Measurements from ENCODE around the gene FBXO33. TPM values are rescaled to one million over a fixed set of nuclear protein-coding genes. Genes with fewer than 3 reads are reported as not detected.

FBXO33 gene
- total RNA-seq, 2 experiments from 2014 or later = 21.2 to 21.7 TPM

DNA sequence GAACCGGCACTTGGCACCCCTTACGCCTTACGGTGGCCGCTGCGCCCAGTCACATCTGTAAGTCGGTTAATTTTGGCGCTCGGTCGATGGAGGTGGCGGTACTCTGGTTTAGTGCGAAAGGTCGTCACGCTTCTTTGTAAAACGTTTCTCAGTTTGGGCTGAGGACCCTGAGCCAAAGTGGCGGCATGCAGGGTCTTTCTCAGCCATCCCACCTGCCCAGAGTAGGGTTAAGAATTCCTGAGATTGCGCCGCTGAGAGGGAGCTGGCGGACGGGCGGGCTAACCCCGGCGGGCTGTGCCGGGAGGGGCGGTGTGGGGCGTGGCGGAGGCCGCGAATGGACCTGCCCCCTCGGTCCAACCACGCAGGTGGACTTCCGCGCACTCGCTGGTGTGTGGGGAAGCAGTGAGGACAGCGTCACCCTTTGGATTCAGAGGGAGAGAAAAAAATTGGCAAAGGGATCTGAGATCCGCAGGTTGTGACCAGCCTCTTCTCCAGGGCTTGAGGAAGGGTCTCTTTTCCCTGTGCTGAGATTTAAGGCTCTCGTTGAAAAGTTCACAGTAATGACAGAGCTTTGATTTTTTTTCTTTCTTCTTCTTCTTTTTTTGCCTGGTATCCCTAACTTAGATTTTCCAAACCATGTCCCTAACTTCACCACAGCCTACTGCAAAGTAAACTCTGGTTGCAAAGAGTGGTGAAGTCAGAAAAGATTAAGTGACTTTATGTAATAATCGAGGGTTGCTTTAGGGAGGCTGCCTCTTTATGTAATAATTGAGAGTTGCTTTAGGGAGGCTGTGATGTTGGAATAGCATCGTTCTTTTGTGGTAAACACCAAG, 602 bp upstream of the FBXO33 start:
- CTCF ChIA-PET = interaction anchor here (0.8 kb wide), 2 partner anchors 15 to 263 kb away, joined by 3 read pairs; partner anchors contain the start of gene TRAPPC6B
- POLR2A ChIA-PET = interaction anchor here (0.6 to 3.2 kb wide), 13 partner anchors 13 to 1617 kb away, joined by 3 to 16 read pairs (median 4); partner anchors contain the start of genes GEMIN2, PNN, SEC23A and TRAPPC6B

DNA sequence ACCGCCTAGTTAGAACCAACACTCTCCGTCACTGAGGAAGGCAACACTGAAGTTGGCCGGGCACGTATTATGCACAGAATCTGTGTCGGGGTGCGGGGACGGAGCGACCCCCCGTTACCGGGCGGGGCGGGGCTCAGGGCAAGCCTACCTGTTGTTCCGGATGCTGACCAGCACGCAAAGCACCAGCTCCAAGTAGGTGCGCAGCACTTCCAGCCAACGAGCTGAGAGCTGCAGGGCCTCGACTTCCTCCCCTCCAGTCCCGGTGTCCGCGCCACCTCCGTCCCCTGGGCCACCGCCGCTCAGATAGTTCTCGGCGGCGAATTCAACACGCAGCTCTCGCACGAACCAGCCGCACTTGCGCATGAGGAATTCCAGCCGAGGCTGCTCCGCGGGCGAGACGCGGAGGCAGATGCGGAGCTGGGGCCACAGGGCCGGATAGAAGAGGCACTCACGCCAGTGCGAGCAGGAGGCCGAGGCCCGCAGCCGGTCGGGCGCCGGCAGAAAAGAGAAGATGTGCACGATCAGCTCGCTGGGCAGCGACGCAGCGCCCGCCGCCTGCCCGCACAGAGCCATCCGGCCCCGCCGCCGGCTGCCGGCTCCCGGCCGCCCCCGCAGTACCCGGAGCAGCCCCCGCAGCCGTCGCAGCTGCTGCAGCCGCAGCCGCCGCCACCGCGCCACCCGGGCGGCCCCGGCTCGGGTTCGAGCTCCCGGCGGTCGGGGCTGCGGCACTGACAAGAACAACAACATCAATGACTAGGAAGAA, 636 bp downstream of the FBXO33 start:
- POLR2A ChIA-PET = interaction anchor here (0.6 to 3.2 kb wide), 10 partner anchors 14 to 328 kb away, joined by 3 to 16 read pairs (median 8); partner anchors contain the start of genes GEMIN2, PNN and SEC23A
- CTCF ChIA-PET = interaction anchor here (0.8 to 1.3 kb wide), 2 partner anchors 16 to 38 kb away, joined by 3 to 5 read pairs; no protein-coding TSS in a partner anchor

DNA sequence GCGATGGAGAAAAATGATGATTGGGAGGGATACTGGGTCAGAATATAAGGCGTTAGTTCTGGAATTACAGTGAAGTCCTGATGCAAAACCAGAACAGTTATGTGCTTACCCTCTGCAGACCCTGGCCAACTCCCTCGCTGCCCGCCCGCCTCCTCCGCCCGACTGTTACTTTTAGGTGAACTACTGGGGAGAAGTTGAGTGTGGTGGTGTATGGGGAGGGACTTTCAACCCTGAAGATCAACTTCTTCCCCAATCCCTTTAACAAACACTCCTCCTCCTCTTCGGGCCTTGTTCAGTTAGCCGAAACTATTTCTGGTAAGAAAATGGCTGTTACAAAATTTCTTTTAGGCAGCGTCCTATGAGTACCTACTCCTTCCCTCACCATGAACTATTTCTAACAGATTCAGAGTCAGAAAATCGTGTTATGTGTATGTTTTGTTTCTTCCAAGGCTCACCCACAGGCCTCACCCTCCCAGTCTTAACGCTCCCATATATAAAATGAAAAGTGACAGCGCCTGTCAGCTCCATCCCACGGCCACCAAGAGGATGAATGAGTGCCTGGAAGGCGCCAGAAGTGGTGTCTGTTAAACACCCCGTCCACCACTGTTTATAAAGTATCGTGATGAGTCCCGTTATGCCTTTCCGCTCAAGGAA, 1.3 kb downstream of the FBXO33 start:
- ChIA-PET POLR2A (interaction anchor here (0.6 to 3.2 kb wide), 7 partner anchors 18 to 328 kb away, joined by 3 to 16 read pairs (median 7); partner anchors contain the start of genes PNN and SEC23A), CTCF (interaction anchor here (0.7 to 1.3 kb wide), 3 partner anchors 38 to 362 kb away, joined by 3 to 5 read pairs (median 3); no protein-coding TSS in a partner anchor)

DNA sequence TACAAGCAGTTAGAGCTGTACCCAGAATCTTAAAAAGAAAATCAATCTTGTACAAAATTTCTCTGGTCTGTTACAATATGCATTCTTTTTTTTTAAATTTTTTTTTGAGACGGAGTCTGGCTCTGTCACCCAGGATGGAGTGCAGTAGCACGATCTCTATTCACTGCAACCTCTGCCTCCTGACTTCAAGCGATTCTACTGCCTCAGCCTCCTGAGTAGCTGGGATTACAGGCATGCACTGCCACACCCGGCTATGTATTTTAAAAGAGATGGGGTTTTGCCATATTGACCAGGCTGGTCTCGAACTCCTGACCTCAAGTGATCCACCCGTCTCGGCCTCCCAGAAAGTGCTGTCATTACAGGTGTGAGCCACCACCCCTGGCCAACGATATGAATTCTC, 4.1 kb downstream of the FBXO33 start:
- ChIA-PET POLR2A (no interaction called here), CTCF (no interaction called here)

DNA sequence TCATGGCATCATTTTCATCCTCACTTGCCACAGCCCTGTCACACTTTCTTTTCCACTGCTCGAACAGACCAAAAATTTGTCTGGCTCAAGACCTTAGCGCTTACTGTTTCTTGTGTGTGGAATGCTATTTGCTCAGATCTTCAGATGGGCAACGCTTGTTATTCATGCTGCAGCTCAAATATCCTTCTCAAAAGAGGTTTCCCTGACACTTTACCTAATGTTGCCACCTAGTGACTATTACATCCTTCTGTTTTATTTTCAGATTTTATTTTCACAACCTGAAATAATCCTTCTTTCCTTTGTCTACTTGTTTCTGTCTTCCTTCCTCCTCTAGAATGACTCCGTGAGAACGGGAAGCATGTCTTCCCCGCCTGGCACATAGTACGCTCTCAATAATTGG, 5.6 kb downstream of the FBXO33 start:
- CTCF ChIA-PET = interaction anchor here (0.9 kb wide), 1 partner anchor 152 kb away, joined by 4 read pairs; no protein-coding TSS in a partner anchor
- POLR2A ChIA-PET = no interaction called here

DNA sequence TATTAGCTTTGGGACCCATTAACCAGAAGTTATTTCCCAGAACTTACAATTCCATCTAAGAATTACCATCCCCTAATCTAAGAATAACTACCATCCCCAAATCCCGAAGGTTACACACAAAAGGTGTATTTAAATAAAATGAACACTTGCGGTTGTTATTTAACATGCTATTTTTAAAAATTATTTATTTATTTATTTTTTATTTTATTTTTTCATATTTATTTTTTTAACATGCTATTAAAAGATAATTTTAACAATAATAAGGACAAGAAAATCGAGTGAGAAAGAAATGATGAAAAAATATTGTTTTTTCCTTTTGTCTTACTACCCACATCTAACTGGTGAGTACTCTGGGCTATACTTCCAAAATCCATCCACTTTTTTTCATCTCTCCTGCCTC, 6.3 kb downstream of the FBXO33 start:
- POLR2A ChIA-PET = no interaction called here

DNA sequence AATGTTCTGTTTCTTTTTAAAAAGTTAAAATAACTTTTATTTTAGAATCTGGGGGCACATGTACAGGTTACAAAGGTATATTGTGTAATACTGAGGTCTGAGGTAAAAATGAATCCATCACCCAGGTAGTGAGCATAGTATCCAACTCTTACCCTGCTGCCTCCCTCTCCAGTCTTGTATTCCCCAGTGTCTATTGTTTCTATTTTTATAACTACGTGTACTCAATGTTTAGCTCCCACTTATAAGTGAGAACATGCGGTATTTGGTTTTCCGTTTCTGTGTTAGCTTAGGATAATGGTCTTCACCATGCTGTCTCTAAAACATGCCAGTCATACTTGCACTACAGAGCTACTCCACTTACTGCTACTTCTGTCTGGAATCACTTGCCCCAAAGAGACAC, 8.4 kb downstream of the FBXO33 start:
- POLR2A ChIA-PET = no interaction called here
- CTCF ChIA-PET = no interaction called here

More for the DNA sequence above, 6.3 kb downstream of the FBXO33 start:
- CTCF ChIA-PET = no interaction called here

DNA sequence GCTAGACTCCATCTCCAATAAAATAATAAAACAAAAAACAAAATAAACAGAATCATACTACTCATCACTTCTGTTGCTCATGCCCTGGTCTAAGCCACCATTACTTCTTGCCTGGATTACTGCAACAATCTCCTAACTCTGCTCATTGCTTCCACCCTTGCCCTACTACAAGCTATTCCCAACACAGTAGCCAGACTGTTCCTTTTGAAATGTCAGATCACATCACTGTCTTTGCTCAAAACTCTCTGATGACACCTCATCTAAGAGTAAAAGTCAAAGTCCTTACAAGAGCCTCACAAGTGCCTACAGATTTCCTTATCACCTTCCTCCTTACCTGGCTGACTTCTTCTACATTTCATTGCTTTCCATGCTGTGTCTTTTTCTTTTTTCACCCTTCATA, 10.0 kb downstream of the FBXO33 start:
- POLR2A ChIA-PET = no interaction called here

DNA sequence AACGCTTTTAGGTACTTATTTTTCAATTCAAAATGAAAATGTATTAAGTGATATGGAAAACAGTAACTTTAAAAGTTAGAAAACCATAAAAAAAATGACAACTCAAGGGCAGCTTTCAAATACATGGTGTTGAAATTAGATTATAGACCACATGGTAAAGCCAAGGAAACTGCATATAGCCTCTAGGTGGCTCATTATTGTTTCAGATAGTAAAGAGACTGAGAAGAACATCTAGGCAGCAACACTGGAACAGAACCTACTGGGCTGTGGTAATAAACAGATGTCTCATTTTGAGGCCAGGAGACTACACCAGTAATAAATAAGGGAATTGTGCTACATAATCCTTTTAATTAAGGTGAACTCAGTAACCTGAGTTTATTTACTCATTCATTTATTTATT, 13.0 kb downstream of the FBXO33 start:
- CTCF ChIA-PET = no interaction called here
- POLR2A ChIA-PET = no interaction called here

More for the DNA sequence above, 10.0 kb downstream of the FBXO33 start:
- CTCF ChIA-PET = no interaction called here

DNA sequence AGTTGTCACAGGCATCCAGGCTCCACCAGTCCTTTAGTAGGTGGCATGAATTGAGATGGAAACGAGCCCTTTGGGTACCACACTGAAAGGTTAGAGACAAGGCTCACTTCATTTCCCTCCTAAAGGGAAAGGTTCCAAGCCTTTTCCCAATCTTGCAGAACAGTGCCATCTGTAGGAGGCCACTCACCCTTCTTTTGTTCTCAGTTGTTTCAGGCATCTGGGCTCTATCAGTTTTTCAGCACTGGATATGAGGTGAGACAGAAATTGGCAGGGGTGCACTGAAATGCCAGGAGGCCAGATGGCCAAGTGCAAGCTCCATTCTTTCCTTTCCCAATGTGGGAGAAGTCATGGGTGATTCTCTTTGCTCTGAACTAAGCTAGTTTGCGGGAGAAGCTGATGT, 15.2 kb downstream of the FBXO33 start:
- CTCF ChIA-PET = no interaction called here
- POLR2A ChIA-PET = no interaction called here

DNA sequence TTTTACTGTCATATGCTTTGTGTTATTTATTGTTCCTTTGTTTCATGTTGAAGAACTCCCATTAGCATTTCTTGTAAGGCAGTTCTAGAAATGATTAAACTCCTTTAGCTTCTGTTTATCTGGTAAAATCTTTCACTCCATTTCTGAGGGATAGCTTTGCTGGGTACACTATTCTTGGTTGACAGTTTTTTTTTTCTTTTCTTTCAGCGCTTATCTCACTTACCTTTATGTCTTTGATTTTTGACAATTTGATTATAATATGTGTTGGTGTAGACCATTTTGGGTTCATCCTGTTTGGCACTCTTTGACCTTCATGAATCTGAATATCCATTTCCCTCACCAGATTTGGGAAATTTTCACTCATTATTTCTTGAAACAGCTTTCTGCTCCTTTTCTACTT, 16.2 kb downstream of the FBXO33 start:
- CTCF ChIA-PET = no interaction called here
- POLR2A ChIA-PET = no interaction called here

DNA sequence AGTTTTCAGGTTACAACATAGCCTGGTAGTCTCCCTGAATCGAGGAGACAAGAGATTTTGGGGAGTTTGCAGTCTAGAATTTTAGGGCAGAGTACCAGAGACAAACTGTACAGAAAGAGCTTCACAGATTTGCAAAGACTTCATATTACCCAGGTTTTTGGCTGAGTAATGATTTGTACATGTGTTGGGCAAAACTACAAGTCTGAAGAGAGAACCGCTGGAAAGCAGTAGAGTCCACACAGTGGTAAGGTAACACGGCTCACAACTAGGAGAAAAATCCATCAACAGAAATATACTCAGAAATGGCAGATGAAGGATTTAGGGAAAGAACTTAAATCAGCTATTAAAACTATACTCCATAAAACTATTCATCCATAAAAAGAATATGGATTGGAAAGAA, 25.7 kb downstream of the FBXO33 start:
- CTCF ChIA-PET = no interaction called here
- POLR2A ChIA-PET = no interaction called here

DNA sequence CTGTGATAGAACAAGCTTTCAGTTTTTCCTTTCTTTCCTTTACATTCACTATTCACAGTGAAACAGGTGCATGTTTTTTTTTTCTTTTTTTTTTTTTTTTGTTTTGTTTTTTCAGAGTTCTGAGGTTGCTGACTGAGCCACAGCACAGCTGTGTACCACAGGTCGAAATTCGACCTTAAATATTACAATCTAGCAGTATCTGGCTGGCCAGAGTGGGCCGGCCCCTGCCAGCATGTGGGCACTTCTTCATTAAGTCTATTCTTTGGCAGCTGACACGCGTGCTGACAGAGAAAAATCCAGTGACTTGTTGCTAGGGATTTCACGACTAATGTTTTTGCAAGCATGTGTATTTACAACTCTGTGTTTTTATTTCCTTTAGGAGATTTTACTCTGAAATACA, 33.9 kb downstream of the FBXO33 start:
- CTCF ChIA-PET = no interaction called here
- POLR2A ChIA-PET = interaction anchor here (0.7 kb wide), 1 partner anchor 33 kb away, joined by 11 read pairs; no protein-coding TSS in a partner anchor

DNA sequence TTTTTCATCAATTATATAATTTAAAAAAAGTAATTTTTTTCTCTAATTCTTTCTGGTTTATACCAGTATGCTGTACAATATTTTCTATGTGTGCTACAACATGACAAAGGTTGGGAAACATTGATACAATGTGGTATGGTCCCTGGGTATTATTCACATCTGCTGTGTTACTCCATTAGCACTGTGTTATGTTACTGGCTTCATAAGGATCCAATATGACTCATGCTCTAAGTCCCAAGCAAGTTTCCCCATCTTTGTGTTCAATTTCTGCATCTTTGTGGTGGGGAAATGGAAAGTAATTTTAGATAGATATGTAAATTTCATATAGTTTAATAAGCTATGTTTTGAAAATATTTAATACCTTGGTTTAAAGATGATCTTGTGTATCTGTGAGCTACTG, 35.8 kb downstream of the FBXO33 start:
- POLR2A ChIA-PET = no interaction called here

DNA sequence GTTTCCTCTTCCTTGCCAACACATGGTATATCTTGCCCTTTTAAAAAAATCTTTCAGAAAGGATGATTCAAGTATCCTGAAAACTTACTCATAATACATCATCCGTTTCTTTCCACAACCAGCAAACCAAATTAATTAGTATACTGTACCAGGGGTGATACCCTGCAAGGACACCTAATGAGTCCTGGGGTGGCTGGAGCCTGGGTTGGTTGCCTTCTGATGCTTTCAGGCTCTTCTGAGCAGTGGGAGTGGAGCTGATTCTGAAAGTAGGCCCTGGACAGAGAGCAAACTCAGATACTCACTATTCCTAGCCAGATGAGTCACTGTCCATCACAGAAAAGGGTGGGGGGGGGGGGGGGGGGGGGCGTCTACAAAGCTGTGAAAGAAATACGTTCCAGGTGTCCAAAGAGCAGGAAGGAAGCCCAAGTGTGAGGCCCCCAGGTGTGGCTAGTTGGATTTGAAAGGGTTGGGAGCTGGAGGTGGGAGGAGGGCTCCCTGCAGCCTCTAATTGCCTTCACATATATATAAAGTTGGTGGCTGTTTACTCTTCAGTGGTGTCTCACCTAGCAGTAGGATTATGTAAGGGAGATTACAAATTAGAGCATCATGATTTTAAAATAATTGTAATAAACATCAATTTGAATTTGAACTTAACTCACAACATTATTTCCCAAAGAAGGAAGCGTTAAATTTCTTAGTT, 36.5 kb downstream of the FBXO33 start:
- POLR2A ChIA-PET = no interaction called here
- CTCF ChIA-PET = no interaction called here

More for the DNA sequence above, 35.8 kb downstream of the FBXO33 start:
- CTCF ChIA-PET = no interaction called here

DNA sequence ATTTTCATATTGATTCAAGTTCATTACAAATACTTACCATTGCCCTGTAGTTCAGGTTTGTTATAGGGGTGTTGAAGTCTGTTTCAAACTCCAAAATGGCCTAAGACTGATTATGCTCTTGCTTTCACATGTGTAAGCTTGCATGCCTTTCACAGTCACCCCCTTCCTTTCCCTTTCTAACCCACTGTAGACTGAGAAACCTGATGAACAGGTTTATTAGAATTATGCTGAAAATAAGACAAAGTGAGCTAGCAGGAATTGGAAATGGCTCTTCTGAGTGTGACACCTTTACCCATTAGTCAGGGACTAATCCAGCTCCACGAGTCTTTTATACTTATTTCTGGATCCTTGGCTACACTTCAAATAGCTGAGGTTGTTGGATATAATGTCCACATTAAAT, 38.9 kb downstream of the FBXO33 start:
- CTCF ChIA-PET = interaction anchor here (0.6 kb wide), 1 partner anchor 10 kb away, joined by 4 read pairs; no protein-coding TSS in a partner anchor
- POLR2A ChIA-PET = no interaction called here

DNA sequence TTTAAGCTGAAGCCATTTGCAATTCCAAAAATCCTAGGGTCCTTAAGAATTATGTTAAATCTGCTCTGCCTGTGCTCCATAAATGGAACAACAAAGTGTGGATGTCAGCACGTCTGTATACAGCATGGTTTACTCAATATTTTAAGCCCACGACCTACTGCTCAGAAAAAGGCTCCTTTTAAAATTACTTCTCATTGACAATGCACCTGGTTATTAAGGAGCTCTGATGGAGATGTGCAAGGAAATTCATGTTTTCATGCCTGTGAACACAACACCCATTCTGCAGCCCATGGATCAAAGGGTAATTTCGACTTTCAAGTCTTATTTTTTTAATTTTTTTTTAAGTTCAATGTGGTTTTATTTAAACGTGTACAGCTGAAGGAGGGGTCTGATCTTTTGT, 48.1 kb downstream of the FBXO33 start:
- ChIA-PET POLR2A (no interaction called here), CTCF (no interaction called here)

DNA sequence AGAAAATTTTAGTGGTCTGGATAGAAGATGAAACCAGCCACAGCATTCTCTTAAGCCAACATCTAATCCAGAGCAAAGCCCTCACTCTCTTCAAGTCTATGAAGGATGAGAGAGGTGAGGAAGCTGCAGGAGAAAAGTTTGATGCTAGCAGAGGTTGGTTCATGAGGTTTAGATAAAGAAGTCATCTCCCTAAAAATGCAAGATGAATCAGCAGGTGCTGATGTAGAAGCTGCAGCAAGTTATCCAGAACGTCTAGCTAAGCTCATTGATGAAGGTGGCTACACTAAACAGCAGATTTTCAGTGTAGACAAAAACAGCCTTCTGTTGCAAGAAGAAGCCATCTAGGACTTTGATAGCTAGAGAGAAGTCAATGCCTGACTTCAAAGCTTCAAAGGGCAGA, 48.5 kb downstream of the FBXO33 start:
- ChIA-PET POLR2A (interaction anchor here (0.6 kb wide), 1 partner anchor 293 kb away, joined by 3 read pairs; no protein-coding TSS in a partner anchor), CTCF (no interaction called here)

DNA sequence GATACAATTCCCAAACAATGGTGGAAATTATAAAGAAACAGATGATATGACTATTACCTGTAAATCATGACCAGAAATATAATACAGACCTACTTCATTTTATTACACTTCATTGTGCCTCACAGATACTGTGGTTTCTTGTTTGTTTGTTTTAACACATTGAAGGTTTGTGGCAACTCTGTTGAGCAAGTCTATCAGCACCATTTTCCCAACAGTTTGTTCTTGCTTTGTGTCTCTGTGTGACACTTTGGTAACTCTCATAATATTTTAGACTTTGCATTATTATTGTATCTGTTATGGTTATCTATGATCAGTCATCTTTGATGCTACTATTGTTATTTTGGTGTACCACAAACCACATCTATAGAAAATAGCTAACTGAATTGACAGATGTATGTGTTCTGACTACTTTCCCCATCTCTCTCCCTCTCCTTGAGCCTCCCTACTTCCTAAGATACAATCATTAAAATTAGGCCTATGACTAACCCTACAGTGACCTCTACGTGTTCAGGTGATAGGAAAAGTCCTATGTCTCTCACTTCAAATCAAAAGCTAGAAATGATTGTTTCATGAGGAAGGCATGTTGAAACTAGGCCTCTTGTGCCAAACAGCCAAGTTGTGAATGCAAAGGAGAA, 49.1 kb downstream of the FBXO33 start:
- ChIA-PET POLR2A (interaction anchor here (0.6 kb wide), 2 partner anchors 68 to 292 kb away, joined by 3 read pairs; no protein-coding TSS in a partner anchor), CTCF (interaction anchor here (0.7 kb wide), 1 partner anchor 11 kb away, joined by 4 read pairs; no protein-coding TSS in a partner anchor)
